Astrocyte of the spinal cord (primary cell): ENCODE data around the gene ABT1.

Experiments used
- DNase-seq: peaks from one replicate; pipeline ENCODE4 v3.0.0; 2011; ENCODE audit warnings: low read depth, low spot score
- H3K4me3 ChIP-seq: 2 replicates; pipeline ENCODE4 v1.5.1; 2011; ENCODE audit warnings: low read depth, mild to moderate bottlenecking, low read length, moderate library complexity
- CTCF ChIP-seq: IDR thresholded peaks from 2 replicates; pipeline ENCODE4 v1.5.1; 2012; ENCODE audit warnings: low read depth, mild to moderate bottlenecking, low read length, inconsistent platforms
- in situ Hi-C: cut with HindIII; loops from 2 replicates; pipeline ENCODE4 v1.10.0; 2017; ENCODE audit warnings: low sequenced_read_pairs

ABT1 gene

GRCh38 chr6:26599591-26599990 is 2.8 kb downstream of the ABT1 start:
- no peak for DNase-seq
- H3K4me3 ChIP-seq = no peak overlapping the region
- no peak for TF ChIP-seq CTCF
- in situ Hi-C loops = no loop called here

GRCh38 chr6:26600759-26601158 is 4.0 kb downstream of the ABT1 start:
- no peak overlapping the region for H3K4me3 ChIP-seq
- no peak for DNase-seq
- TF ChIP-seq CTCF = no peak
- in situ Hi-C loops = no loop called here

- in situ Hi-C loops = no loop called here
- no peak for TF ChIP-seq CTCF
- H3K4me3 ChIP-seq = no peak overlapping the region
- no peak for DNase-seq
Observed at GRCh38 chr6:26602262-26602661, 5.5 kb downstream of the ABT1 start.

GRCh38 chr6:26604026-26604425 is 7.3 kb downstream of the ABT1 start:
- in situ Hi-C loops = no loop called here
- TF ChIP-seq CTCF = no peak
- H3K4me3 ChIP-seq = no peak overlapping the region
- DNase-seq = no peak

GRCh38 chr6:26604797-26605196 is 8.0 kb downstream of the ABT1 start:
- no peak for DNase-seq
- no peak for TF ChIP-seq CTCF
- in situ Hi-C loops = no loop called here
- H3K4me3 ChIP-seq = no peak overlapping the region

- DNase-seq = peak; percentile 61
- in situ Hi-C loops = no loop called here
- peak; percentile 83 for TF ChIP-seq CTCF
- H3K4me3 ChIP-seq = peak overlapping the region; percentile 14
Observed at GRCh38 chr6:26607434-26608230, 10.9 kb downstream of the ABT1 start.

GRCh38 chr6:26609463-26609862 is 12.7 kb downstream of the ABT1 start:
- in situ Hi-C loops = no loop called here
- H3K4me3 ChIP-seq = no peak overlapping the region
- DNase-seq = no peak
- no peak for TF ChIP-seq CTCF
